K562 (cell line): ENCODE results near the gene DHODH. TPM values are rescaled to one million over a fixed set of nuclear protein-coding genes. Genes with fewer than 3 reads are reported as not detected.

Experiments used
- ATAC-seq: fragments of 200-7000 bp; cut with Tn5 transposase; 3 replicates; pipeline ENCODE4 v1.9.1; 2020; ENCODE audit warnings: moderate library complexity
- BruUV-seq: library from RNA; stranded (reverse); fragments of 400-500 nt; replicated peaks from 2 replicates; lab custom pipeline; 2021; lab: Mats Ljungman, UMichigan
- CTCF ChIA-PET: fragments of 300-600 bp; formaldehyde crosslinking; extraction: SDS; loops from one replicate; lab custom pipeline; 2021; ENCODE audit warnings: low intra/inter-chr PET ratio; lab: Yijun Ruan, JAX
- POLR2A ChIA-PET: fragments of 300-600, 350-650 bp; sonication (Branson Sonifier 250); formaldehyde crosslinking; extraction: SDS; loops from one replicate; lab custom pipeline; 2021; ENCODE audit warnings: antibody characterized with exemption, inconsistent platforms; lab: Yijun Ruan, JAX
- DNase-seq, 4 experiments: peaks; one replicate each; pipeline versions ENCODE4 v3.0.0 to v3.0.0-alpha.2; 2011 to 2018; ENCODE audit warnings: low spot score in 3 of 4, mixed read lengths in 3 of 4; ENCODE audit errors: extremely low read depth in 1 of 4
- FAIRE-seq: peaks from 2 replicates; lab custom pipeline; 2011; peaks lifted over from hg19 to GRCh38; lab: Jason Lieb, UNC
- H2AFZ ChIP-seq: 2 replicates; pipeline ENCODE4 v1.6.0; 2011; ENCODE audit warnings: low read depth, low read length, control low read depth, inconsistent platforms
- H3K27ac ChIP-seq: fragments of 200-600 bp; 3 replicates; pipeline ENCODE4 v1.8.0; 2011; ENCODE audit warnings: low read depth, mild to moderate bottlenecking, control low read depth, inconsistent platforms, low read length, moderate library complexity, mixed read lengths; ENCODE audit errors: extremely low read depth
- H3K27me3 ChIP-seq, 2 experiments: fragments of 300-600 bp in 1 of 2; 2 replicates in 1 of 2; 3 replicates in 1 of 2; pipeline versions ENCODE4 v1.6.0 to v1.8.0; 2011; ENCODE audit warnings: inconsistent platforms in 2 of 2, low read length in 2 of 2, mild to moderate bottlenecking in 1 of 2, mixed read lengths in 1 of 2, moderate library complexity in 1 of 2; ENCODE audit not compliant: control insufficient read depth in 2 of 2, insufficient read depth in 2 of 2
- H3K36me3 ChIP-seq: fragments of 300-600 bp; 3 replicates; pipeline ENCODE4 v1.8.0; 2011; ENCODE audit warnings: mild to moderate bottlenecking, low read length, inconsistent platforms; ENCODE audit not compliant: control insufficient read depth, insufficient read depth
- H3K4me1 ChIP-seq, 2 experiments: fragments of 200-600 bp in 1 of 2; replicated peaks in 1 of 2; 2 replicates in 1 of 2; 3 replicates in 1 of 2; pipeline versions ENCODE4 v1.5.1 to v1.8.0; 2011; ENCODE audit warnings: inconsistent platforms in 2 of 2, low read length in 2 of 2, mild to moderate bottlenecking in 1 of 2, mixed read lengths in 1 of 2, moderate library complexity in 1 of 2; ENCODE audit not compliant: control insufficient read depth in 2 of 2, insufficient read depth in 2 of 2
- H3K4me2 ChIP-seq: 2 replicates; pipeline ENCODE4 v1.6.1; 2011; ENCODE audit warnings: low read length, control low read depth, inconsistent platforms, mixed read lengths; ENCODE audit not compliant: insufficient read depth
- H3K4me3 ChIP-seq: fragments of 200-600 bp; sonication (generic), shearing (Covaris generic); 2 replicates; pipeline ENCODE4 v1.5.1; 2016; ENCODE audit warnings: control low read depth, inconsistent platforms
- H3K79me2 ChIP-seq: fragments of 200-600 bp; 3 replicates; pipeline ENCODE4 v1.8.0; 2011; ENCODE audit warnings: low read length, inconsistent platforms; ENCODE audit not compliant: control insufficient read depth, insufficient read depth
- H3K9ac ChIP-seq, 2 experiments: 2 replicates each; pipeline versions ENCODE4 v1.6.0 to v1.6.1; 2011; ENCODE audit warnings: low read depth in 2 of 2, low read length in 2 of 2, control low read depth in 1 of 2, inconsistent platforms in 1 of 2, mild to moderate bottlenecking in 1 of 2, mixed read lengths in 1 of 2; ENCODE audit not compliant: insufficient read depth in 1 of 2
- H3K9me1 ChIP-seq: one replicate; pipeline ENCODE4 v1.6.0; 2011; ENCODE audit warnings: inconsistent platforms, mild to moderate bottlenecking, low read length, moderate library complexity; ENCODE audit not compliant: control insufficient read depth, insufficient read depth
- H3K9me3 ChIP-seq: replicated peaks from 2 replicates; pipeline ENCODE4 v1.5.1; 2011; ENCODE audit warnings: low read depth, low read length, inconsistent platforms; ENCODE audit not compliant: control insufficient read depth, insufficient read depth
- H4K20me1 ChIP-seq: replicated peaks from 2 replicates; pipeline ENCODE4 v1.6.1; 2011; ENCODE audit warnings: low read length, inconsistent platforms, mixed read lengths; ENCODE audit not compliant: control insufficient read depth, insufficient read depth
- COPS2 ChIP-seq: fragments of 450-650 bp; conservative IDR thresholded peaks from 2 replicates; pipeline ENCODE4 v1.6.1; 2016; ENCODE audit warnings: mild to moderate bottlenecking, moderate library complexity
- HNRNPK ChIP-seq: fragments of 200-400 bp; formaldehyde crosslinking; IDR thresholded peaks from one replicate; pipeline ENCODE4 v1.6.1; 2018; ENCODE audit warnings: mild to moderate bottlenecking, low read depth, low read length; ENCODE audit not compliant: poor library complexity, severe bottlenecking
- NR3C1 ChIP-seq: sonication (generic); formaldehyde crosslinking; IDR thresholded peaks from 2 replicates; pipeline ENCODE4 v1.8.1; 2022; ENCODE audit warnings: missing genetic modification reagents
- RBM39 ChIP-seq: fragments of 200-400 bp; formaldehyde crosslinking; optimal IDR thresholded peaks from 2 replicates; pipeline ENCODE3; 2018; ENCODE audit warnings: low read depth, low read length
- TEAD4 ChIP-seq, 2 experiments: sonication (generic) in 1 of 2; formaldehyde crosslinking in 1 of 2; IDR thresholded peaks; 2 replicates each; pipeline versions ENCODE4 v1.6.1 to v1.8.0; 2012 to 2022; ENCODE audit warnings: borderline replicate concordance in 1 of 2, inconsistent platforms in 1 of 2, low read length in 1 of 2, mild to moderate bottlenecking in 1 of 2, missing genetic modification reagents in 1 of 2
- WHSC1 ChIP-seq: IDR thresholded peaks from one replicate; pipeline ENCODE4 v1.6.1; 2012; ENCODE audit warnings: low read length, control low read depth, inconsistent platforms
- ZNF175 ChIP-seq: fragments of 200-800 bp; sonication (Bioruptor generic); IDR thresholded peaks from 2 replicates; pipeline ENCODE4 v1.6.1; 2016; ENCODE audit warnings: low read depth, mild to moderate bottlenecking, missing genetic modification characterization, missing compliant biosample characterization
- ZNF696 ChIP-seq: fragments of 250-450 bp; sonication (Bioruptor Pico); conservative IDR thresholded peaks from 2 replicates; pipeline ENCODE4 v1.4.0; 2020; ENCODE audit warnings: mild to moderate bottlenecking, moderate library complexity
- WGBS: fragments of 100-300 bp; shearing (Covaris generic); methylation state at CpG from one replicate; pipeline ENCODE4 v1.1.6; 2016; ENCODE audit warnings: low coverage, mixed read lengths; ENCODE audit not compliant: insufficient coverage; ENCODE audit errors: missing lambda C conversion rate; 5-methylcytosine and 5-hydroxymethylcytosine counted together
- in situ Hi-C: fragments of 300-500 bp; cut with MboI; formaldehyde crosslinking; loops from 4 replicates; pipeline ENCODE4 v1.15.0; 2018; ENCODE audit warnings: inconsistent platforms, mixed read lengths
- intact Hi-C: fragments of 100-400 bp; cut with micrococcal nuclease; formaldehyde crosslinking; loops from 2 replicates; pipeline ENCODE4 v1.14.2; 2022
- polyA plus RNA-seq, 8 experiments: library from polyadenylated mRNA; depleted of rRNA in 4 of 8; stranded (reverse) in 5 of 8; unstranded in 3 of 8; fragments of >200 nt; fragmentation: Nextera tagmentation in 2 of 8; fragmentation: Illumina TruSeq in 1 of 8; extraction: Ambion mirVana in 2 of 8; extraction: Trizol in 1 of 8; gene quantifications; 2 replicates each; pipeline versions ENCODE4 v1.2.1 to v1.2.3, GENCODE V29; 2011 to 2014; ENCODE audit warnings: inconsistent platforms in 1 of 8, missing spikeins in 1 of 8
- total RNA-seq, 7 experiments: library from RNA; depleted of rRNA in 6 of 7; stranded (reverse); fragments of >200 nt in 6 of 7; fragmentation: Illumina TruSeq in 2 of 7; extraction: Trizol in 2 of 7; gene quantifications; 2 replicates each; pipeline versions ENCODE4 v1.2.1 to v1.2.3, GENCODE V29; 2011 to 2021; ENCODE audit warnings: low replicate concordance in 1 of 7
- TF ChIP-seq, protein P1 (sequence below): fragments of 450-650 bp; formaldehyde crosslinking; IDR thresholded peaks from 2 replicates; pipeline ENCODE4 v1.4.0; 2020; ENCODE audit warnings: mild to moderate bottlenecking, mixed read lengths
- TF ChIP-seq, protein P2 (sequence below): fragments of 450-650 bp; IDR thresholded peaks from 2 replicates; pipeline ENCODE4 v1.6.1; 2017; ENCODE audit warnings: antibody characterized with exemption
- TF ChIP-seq, protein P3 (sequence below): fragments of 450-650 bp; IDR thresholded peaks from 2 replicates; pipeline ENCODE4 v1.6.1; 2017; ENCODE audit warnings: mild to moderate bottlenecking, moderate library complexity
- TF ChIP-seq, protein P4 (sequence below): fragments of 250-450 bp; sonication (Bioruptor Pico); IDR thresholded peaks from 2 replicates; pipeline ENCODE4 v1.4.0; 2020
- TF ChIP-seq, protein P5 (sequence below): fragments of 450-650 bp; conservative IDR thresholded peaks from 2 replicates; pipeline ENCODE4 v1.6.1; 2016; ENCODE audit warnings: missing genetic modification characterization, low read depth, mild to moderate bottlenecking, control low read depth, missing compliant biosample characterization

The DHODH gene
- total and polyA plus RNA-seq, 9 of the 15 experiments (the other 6 are each of a cell fraction or from before 2014, with no cell fraction given), result 4.3 to 19.9 (median 12.7) TPM

DNA sequence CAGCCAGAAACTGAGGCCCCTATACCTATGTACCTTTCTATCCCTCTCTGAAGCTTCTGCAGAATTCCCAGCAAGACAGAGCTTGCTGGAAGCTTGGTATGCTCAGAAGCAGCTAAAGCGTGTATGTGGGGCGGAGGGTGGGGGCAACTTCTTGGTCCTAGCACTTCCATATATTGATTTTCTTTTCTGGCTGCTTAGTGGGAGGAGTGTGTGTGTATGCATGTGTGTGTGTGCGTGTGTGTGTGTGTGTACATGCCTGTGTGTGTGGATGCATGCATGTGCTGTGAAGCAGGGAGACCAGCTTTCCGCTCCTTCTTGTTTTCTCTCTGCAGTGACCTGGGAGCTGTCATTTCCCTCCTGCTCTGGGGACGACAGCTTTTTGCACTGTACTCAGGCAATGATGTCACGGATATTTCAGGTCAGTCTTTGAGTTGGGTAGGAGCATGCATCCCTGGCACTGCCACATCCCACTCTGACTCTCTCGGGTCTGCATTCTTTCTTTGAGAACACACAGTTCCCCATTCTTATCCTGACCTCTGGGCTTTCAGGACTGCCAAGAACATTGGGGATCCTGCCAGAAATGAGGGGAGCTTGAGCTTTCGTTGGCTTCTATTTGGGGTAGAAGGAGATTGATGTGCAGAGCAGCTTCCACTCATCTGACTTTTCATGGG, 65.2 kb downstream of the DHODH start:
- no peak for ATAC-seq
- Histone ChIP-seq H3K4me3 (no peak overlapping the region), H3K36me3 (no peaks in the 10 kb centered on the region), H3K9ac (no peak overlapping the region), H3K79me2 (no peaks in the 10 kb centered on the region), H3K4me2 (no peak overlapping the region), H3K27me3 (no peaks in the 10 kb centered on the region), H3K27ac (no peak overlapping the region), H3K9me1 (no peaks in the 10 kb centered on the region), H4K20me1 (no peaks in the 10 kb centered on the region), H3K9me3 (peaks cover 12% of the 10 kb centered on the region), H2AFZ (no peak overlapping the region), H3K4me1 (peaks cover 0 to 11% of the 10 kb centered on the region in 2 experiments; a peak in 2 of 5 replicates)
- WGBS, result 80% methylated on average over 7 of the region's 8 CpGs
- intact Hi-C loops (no loop called here), in situ Hi-C loops (no loop called here)
- DNase-seq, result no peak
- ChIA-PET CTCF (no interaction called here), POLR2A (interaction anchor here (1.5 to 1.8 kb wide), 3 partner anchors 10 to 38 kb away, joined by 4 to 13 read pairs (median 5); partner anchors contain the start of genes DHX38 and TXNL4B)
- BruUV-seq, result no TSS peak
- FAIRE-seq, result no peak
- TF ChIP-seq, protein P1, sequence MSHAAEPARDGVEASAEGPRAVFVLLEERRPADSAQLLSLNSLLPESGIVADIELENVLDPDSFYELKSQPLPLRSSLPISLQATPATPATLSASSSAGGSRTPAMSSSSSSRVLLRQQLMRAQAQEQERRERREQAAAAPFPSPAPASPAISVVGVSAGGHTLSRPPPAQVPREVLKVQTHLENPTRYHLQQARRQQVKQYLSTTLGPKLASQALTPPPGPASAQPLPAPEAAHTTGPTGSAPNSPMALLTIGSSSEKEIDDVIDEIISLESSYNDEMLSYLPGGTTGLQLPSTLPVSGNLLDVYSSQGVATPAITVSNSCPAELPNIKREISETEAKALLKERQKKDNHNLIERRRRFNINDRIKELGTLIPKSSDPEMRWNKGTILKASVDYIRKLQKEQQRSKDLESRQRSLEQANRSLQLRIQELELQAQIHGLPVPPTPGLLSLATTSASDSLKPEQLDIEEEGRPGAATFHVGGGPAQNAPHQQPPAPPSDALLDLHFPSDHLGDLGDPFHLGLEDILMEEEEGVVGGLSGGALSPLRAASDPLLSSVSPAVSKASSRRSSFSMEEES (CRISPR knock-in tag), result no peak
- TF ChIP-seq, protein P2, sequence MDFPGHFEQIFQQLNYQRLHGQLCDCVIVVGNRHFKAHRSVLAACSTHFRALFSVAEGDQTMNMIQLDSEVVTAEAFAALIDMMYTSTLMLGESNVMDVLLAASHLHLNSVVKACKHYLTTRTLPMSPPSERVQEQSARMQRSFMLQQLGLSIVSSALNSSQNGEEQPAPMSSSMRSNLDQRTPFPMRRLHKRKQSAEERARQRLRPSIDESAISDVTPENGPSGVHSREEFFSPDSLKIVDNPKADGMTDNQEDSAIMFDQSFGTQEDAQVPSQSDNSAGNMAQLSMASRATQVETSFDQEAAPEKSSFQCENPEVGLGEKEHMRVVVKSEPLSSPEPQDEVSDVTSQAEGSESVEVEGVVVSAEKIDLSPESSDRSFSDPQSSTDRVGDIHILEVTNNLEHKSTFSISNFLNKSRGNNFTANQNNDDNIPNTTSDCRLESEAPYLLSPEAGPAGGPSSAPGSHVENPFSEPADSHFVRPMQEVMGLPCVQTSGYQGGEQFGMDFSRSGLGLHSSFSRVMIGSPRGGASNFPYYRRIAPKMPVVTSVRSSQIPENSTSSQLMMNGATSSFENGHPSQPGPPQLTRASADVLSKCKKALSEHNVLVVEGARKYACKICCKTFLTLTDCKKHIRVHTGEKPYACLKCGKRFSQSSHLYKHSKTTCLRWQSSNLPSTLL, result no peak
- TF ChIP-seq, protein P3, sequence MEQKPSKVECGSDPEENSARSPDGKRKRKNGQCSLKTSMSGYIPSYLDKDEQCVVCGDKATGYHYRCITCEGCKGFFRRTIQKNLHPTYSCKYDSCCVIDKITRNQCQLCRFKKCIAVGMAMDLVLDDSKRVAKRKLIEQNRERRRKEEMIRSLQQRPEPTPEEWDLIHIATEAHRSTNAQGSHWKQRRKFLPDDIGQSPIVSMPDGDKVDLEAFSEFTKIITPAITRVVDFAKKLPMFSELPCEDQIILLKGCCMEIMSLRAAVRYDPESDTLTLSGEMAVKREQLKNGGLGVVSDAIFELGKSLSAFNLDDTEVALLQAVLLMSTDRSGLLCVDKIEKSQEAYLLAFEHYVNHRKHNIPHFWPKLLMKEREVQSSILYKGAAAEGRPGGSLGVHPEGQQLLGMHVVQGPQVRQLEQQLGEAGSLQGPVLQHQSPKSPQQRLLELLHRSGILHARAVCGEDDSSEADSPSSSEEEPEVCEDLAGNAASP, result no peak
- TF ChIP-seq ZNF696 (CRISPR knock-in tag) (no peak), TEAD4 (IDR thresholded peaks at IDR 0.05; ENCODE audit: low read length) (no peak), TEAD4 (CRISPR knock-in tag; IDR thresholded peaks at IDR 0.05; ENCODE audit: borderline replicate concordance) (no peak), NR3C1 (CRISPR knock-in tag) (no peak), RBM39 (no peak), WHSC1 (no peak), ZNF175 (CRISPR knock-in tag) (no peak), COPS2 (no peak), HNRNPK (no peak)
- TF ChIP-seq, protein P4, sequence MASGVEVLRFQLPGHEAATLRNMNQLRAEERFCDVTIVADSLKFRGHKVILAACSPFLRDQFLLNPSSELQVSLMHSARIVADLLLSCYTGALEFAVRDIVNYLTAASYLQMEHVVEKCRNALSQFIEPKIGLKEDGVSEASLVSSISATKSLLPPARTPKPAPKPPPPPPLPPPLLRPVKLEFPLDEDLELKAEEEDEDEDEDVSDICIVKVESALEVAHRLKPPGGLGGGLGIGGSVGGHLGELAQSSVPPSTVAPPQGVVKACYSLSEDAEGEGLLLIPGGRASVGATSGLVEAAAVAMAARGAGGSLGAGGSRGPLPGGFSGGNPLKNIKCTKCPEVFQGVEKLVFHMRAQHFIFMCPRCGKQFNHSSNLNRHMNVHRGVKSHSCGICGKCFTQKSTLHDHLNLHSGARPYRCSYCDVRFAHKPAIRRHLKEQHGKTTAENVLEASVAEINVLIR (CRISPR knock-in tag), result no peak
- TF ChIP-seq, protein P5, sequence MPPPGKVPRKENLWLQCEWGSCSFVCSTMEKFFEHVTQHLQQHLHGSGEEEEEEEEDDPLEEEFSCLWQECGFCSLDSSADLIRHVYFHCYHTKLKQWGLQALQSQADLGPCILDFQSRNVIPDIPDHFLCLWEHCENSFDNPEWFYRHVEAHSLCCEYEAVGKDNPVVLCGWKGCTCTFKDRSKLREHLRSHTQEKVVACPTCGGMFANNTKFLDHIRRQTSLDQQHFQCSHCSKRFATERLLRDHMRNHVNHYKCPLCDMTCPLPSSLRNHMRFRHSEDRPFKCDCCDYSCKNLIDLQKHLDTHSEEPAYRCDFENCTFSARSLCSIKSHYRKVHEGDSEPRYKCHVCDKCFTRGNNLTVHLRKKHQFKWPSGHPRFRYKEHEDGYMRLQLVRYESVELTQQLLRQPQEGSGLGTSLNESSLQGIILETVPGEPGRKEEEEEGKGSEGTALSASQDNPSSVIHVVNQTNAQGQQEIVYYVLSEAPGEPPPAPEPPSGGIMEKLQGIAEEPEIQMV (tag), result no peak
